Measurements from ENCODE around the gene HAUS6.
A peak's percentile ranks its signal among the peaks of the same experiment; 100 is the strongest.
"Not testable (repeated sequence)": the region's sequence is repeated elsewhere in the genome, so short reads cannot be mapped to it uniquely, and the experiment has no call there.

The HAUS6 gene

DNA sequence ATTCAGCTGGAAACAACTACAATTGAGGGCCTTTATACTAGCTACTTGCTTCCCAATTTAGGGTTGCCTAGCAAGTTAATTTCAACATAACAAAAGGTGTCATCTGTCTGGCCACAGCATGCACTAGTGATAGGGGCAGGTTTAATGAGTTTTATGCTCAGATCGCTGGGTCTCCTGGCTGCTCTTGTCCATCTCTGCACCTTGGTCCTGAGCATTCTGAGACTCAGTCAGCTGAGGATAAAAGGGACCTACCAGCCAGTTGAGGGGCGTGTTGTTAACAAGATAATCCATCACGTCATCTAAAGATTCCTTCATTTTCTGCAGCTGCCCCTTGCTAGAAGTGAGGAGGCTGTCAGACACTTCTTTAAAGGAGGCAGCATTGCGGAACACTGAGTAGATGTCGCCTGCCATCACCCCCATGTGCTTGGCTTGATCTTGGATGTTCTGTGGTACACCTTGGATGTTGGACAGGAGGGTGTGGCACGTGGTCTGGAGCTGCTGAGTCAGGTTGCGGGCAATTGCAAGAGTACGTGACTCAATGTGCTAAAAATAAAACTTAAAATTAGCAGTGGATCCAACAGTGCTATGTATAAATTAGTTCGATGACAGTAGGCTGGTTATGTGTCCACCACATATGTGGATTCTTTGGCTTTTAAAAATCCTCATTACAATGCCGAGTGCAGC is 13.5 kb upstream of the HAUS6 start:
- DNase-seq (ENCODE audit: low read depth in 2 of 2): no peak

DNA sequence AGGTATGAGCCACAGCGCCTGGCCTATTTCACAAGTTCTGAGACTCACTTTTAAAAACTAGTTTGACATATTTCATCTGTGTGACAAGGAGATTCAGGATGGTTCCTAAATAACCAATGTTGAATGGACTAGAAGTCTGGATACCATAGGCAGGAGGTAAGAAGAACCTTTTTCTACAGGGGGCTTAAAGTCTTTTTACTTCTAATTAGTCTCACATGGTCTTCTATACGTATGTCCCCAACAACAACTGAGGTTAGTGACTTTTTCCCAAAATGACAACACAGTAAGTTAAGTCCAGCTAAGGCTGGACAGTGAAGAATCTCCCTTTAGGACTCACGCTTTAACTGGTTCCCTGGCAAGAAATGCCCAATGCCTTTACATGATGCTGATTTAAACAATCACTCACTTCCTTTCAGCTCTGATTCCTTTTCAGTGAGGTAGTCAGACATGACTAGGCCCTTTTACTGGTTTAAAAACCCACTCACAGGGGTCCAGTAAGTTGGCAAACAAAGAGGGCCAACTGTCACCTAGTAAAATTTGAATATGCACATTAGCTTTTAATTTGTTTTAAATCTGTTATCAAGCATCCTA is 12.1 kb upstream of the HAUS6 start:
- DNase-seq (ENCODE audit: low read depth in 2 of 2): no peak

DNA sequence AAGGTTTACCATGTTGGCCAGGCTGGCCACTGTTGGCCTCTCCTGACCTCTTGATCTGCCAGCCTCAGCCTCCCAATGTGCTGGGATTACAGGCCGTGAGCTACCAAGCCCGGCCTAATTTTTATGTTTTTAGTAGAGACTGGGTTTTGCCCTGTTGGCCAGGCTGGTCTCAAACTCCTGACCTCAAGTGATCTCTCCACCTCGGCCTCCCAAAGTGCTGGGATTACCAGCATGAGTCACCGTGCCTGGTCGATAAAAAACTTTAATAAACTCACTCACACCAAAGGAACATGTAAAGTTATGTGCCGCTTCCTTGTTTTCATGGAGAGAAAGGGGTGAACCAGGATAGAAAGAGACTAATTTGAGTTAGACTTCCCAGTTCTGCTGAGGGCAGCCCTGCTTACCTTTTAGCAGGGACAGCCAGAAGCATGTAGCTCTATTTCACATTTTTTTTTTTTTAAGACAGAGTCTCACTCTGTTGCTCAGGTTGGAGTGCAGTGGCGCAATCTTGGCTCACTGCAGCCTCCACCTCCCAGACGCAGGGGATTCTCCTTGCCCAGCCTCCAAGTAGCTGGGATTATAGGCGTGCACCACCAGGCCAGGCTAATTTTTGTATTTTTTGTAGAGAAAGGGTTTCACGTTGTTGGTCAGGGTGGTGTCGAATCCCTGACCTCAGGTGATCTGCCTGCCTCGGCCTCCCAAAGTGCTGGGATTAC is 11.4 kb upstream of the HAUS6 start:
- DNase-seq (ENCODE audit: low read depth in 2 of 2): no peak

DNA sequence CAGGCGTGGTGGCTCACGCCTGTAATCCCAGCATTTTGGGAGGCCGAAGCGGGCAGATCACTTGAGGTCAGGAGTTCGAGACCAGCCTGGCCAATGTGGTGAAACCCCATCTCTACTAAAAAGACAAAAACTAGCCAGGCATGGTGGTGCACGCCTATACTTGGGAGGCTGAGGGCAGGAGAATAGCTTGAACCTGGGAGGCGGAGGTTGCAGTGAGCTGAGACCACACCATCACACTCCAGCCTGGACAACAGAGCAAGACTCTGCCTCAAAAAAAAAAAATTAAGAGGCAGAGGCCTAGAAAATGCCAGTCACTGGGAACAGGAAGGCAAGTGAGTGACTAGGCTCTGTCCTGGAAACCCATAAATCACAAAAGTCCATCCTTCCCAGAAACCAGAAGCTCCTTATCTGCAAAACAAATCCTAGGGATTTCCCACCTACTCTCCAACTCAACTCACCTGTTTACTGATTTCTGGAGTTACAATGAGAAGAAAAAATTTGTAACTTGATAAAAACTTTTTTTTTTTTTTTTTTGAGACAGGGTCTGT is 10.4 kb upstream of the HAUS6 start:
- not testable (repeated sequence) for DNase-seq (ENCODE audit: low read depth in 2 of 2)

DNA sequence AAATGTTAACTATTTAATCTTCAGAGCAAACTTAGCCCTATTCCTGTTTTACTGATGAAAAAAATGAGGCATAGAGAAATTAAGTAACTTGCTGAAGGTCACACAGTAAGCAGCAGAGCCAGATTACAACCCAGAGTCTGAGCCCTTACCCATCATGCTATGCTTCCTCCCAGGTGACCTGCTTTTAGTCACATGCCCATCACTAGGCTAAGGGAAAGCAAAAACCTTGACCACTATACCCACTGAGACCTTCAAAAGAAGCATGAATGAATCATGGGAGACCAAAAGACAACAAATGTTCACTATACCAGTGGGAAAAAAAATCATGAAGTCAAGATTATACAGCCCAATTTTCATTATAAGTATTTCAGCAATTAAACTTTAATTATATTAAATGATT is 5.3 kb upstream of the HAUS6 start:
- DNase-seq (ENCODE audit: low read depth in 2 of 2): no peak

DNA sequence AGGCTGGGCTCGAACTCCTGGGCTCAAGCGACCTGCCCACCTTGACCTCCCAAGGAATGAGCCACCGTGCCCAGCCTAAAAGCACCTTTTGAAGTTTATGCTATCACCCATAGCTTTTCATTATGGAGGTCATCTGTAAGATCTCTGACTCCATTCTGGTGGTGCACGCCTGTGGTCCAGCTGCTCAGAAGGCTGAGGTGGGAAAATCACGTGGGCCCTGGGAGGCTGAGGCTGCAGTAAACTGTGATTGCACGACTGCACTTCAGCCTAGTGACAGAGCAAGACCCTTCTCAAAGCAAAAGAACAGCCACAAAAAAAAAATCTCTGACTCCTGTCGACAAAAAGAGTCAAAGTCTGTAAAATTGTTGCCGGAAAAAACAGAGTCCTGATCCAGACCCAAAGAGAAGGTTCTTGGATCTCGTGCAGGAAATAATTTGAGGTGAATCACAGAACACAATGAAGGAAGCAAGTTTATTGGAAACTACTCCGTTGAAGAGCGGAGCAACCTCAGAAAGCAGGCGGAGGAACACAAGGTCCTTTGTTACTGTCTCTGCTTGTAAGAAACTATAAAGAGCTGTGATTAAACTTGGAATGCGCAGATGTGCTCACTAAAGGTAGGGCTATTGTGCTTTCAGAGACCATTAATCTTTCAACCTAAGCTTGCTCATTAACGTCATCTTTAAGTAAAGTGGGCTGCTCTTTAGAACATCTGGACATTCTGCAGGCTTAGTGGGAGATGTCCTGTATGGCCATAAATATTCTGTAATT is 2.0 kb upstream of the HAUS6 start:
- DNase-seq (ENCODE audit: low read depth in 2 of 2): no peak

DNA sequence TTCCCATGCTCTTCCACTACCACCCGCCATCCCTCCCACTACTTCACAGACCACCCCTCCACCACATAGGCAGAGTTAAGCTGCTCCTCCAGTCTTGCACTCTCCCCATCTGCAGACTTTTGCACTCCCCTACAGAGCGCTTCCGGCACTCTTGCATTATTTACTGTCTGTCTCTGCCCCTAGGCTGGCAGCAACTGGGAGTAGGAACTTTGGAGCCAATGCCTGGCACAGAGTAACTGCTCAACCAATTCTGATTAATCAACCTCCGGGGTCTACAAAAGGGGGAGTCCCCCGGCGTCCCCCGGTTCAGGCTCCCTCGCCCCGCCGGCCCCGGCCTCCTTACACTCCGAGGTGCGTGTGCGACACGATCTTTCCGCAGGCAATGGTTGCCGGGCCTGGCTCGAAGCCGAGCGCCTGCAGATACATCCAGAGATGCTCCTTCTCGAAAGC is 498 bp downstream of the HAUS6 start:
- DNase-seq (ENCODE audit: low read depth in 2 of 2): no peak

DNA sequence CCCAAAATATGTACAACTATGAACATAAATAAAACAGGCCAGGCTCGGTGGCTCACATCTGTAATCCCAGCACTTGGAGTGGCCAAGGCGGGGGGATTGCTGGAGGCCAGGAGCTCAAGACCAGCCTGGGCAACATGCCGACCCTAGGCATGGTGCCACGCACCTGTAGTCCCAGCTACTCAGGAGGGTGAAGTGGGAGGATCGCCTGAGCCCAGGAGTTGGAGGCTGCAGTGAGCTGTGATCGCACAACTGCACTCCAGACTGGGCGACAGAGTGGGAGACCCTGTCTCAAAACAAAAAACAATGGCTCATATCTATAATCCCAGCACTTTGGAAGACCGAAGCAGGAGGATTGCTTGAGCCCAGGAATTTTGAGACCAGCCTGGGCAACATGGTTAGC is 1.5 kb downstream of the HAUS6 start:
- DNase-seq (ENCODE audit: low read depth in 2 of 2): no peak

DNA sequence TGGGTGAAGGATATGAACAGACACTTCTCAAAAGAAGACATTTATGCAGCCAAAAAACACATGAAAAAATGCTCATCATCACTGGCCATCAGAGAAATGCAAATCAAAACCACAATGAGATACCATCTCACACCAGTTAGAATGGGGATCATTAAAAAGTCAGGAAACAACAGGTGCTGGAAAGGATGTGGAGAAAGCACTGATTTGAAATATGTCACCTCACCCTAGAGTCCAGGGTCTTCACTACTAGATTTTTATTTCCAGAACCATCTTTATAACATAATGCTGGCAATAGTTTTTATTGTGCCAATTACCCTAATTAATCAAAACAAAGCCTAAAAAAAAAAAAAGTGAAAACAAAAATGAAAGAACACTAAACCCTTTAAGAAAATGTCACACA is 5.3 kb downstream of the HAUS6 start:
- DNase-seq (ENCODE audit: low read depth in 2 of 2): not testable (repeated sequence)

DNA sequence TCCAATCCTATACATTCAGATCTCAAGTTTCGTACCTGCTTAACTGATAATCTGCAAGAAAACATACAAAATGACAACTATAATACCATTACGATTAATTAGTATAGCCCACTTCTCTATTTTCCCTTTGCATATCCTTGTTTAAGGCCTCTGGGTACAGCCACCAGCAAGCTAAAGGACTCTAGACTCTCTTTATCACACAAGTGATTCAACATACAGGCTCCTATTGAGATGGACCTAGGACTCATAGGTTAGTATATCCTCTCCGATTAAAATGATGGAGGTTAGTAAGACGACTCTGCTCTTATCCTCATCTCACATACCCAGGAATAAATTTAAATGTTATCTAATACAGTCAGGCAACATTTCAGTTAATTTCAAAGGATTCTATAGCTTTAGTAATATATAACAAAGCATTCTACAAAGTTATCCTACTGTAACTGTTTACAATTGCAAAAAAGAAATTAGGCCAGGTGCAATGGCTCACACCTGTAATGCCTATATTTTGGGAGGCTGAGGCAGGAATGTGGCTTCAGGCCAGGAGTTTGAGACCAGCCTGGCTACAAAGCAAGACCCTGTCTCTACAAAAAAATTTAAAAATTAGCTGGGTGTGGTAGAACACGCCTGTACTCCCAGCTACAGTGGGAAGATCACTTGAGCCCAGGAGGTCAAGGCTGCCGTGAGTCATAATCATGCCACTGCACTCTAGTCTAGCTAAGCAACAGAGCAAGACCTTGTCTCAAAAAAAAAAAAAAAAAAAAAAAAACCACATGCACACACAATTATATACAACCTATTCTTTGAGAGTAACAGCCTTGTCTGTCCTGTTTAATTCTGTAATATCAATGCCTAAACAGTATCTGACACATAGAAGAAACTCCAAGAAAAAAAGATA is 15.4 kb downstream of the HAUS6 start:
- DNase-seq (ENCODE audit: low read depth in 2 of 2): no peak

DNA sequence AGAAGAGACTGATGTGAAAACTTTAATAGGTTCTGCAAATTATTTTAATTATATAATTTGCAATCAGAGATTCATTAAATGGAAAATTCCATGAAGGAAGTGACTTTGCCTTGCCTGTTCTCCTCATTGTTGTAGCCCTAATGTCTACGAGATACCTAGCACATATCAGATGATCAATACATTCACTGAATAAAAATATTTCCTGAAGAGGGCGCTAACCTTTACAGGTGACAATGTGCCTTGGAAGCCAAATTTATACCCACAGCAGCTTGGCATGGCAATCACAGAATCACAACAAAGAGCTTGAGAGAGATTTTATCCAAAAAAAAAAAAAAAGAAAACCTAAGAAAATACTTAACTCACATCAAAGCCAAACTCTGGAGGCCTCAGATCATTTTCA is 17.4 kb downstream of the HAUS6 start:
- DNase-seq (ENCODE audit: low read depth in 2 of 2): no peak

DNA sequence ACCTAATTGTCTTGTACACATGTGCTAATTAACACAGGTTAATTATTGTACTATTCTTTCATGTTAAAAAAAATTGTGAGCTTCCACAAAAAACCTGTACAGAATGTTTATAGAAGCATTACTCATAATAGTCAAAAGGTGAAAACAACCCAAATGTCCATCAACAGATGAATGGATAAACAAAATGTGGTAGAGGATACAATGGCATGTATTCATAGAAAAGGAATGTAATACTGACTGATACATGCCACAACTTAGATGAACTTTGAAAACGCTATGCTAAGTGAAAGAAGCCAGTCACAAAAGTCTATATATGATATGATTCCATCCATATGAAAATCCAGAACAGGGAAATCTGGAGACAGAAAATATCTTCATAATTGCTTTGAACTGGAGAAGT is 27.9 kb downstream of the HAUS6 start:
- DNase-seq (ENCODE audit: low read depth in 2 of 2): no peak

DNA sequence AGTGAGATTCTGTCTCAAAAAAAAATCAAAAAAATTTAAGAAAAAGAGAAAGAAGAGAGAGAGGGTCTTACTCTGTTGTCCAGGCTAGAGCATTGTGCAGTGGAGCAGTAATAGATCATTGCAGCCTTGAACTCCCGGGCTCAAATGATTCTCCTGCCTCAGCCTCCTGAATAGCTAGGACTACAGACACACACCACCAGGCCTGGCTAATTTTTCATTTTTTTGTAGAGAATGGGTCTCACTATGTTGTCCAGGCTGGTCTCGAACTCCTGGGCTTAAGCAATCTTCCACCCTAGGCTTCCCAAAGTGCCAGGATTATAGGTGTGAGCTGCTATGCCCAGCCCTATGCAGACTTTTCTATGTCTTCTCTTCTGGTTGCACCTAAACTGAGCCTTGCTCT is 28.5 kb downstream of the HAUS6 start:
- no peak for DNase-seq (ENCODE audit: low read depth in 2 of 2)

DNA sequence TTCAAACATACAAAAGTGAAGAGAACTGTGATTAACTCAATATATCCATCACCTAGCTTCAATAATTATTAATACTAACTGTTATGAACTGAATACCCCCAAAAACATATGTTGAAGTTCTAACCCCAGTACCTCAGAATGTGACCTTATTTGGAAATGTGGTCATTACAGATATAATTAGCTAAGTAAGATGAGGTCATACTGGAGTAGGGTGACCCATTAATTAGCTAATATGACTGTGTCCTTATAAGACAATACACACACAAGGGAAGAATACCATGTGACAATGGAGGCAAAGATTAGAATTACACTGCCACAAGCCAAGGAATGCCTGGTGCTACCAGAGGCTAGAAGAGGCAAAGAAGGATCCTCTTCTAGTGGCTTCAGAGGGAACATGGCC is 45.7 kb downstream of the HAUS6 start:
- DNase-seq (ENCODE audit: low read depth in 2 of 2): no peak

DNA sequence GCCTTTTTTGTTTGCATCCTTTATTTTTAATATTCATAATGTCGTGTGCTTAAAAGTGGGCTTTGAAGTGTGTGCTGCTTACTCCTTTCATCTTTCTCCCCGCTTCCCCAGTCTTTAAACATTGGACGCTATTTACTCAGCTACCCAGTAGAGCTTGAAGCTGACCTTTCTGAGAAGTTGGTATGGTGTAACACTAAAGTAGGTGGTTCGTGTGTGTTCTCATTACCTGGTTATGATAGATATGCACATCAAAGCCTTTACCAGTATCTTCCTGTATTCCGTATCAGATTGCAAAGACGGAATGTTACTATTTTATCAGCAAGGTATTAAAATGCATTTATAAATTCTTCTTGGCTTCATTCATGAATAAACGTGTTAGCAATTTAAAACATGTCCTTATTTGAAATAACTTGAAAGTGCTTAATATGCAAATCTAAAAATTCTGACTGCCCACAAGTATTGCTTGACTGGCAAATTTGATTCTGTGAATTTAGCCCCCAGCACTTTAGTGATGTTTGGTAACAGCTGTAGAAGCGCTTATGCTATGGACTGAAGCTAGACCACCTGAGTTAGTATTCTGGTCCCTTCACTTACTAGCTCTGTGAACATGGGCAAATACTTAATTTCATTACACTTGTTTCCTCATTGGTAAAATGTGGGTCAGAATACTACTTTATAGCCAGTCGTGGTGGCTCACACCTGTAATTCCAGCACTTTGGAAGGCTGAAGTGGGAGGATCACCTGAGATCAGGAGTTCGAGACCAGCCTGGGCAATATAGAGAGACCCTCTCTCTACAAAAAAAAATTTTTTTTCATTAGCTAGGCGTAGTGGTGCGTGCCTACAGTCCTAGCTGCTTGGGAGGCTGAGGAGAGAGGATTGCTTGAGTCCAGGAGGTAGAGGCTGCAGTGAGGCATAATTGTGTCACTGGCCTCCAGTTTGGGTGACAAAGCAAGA is 51.8 kb downstream of the HAUS6 start:
- DNase-seq (ENCODE audit: low read depth in 2 of 2): no peak

DNA sequence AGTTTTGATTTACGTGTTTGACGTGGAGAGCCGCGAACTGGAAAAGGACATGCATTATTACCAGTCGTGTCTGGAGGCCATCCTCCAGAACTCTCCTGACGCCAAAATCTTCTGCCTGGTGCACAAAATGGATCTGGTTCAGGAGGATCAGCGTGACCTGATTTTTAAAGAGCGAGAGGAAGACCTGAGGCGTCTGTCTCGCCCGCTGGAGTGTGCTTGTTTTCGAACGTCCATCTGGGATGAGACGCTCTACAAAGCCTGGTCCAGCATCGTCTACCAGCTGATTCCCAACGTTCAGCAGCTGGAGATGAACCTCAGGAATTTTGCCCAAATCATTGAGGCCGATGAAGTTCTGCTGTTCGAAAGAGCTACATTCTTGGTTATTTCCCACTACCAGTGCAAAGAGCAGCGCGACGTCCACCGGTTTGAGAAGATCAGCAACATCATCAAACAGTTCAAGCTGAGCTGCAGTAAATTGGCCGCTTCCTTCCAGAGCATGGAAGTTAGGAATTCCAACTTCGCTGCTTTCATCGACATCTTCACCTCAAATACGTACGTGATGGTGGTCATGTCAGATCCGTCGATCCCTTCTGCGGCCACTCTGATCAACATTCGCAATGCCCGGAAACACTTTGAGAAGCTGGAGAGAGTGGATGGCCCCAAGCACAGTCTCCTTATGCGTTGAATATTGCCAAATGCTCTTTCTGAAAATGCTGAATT is 52.6 kb downstream of the HAUS6 start:
- no peak for DNase-seq (ENCODE audit: low read depth in 2 of 2)

DNA sequence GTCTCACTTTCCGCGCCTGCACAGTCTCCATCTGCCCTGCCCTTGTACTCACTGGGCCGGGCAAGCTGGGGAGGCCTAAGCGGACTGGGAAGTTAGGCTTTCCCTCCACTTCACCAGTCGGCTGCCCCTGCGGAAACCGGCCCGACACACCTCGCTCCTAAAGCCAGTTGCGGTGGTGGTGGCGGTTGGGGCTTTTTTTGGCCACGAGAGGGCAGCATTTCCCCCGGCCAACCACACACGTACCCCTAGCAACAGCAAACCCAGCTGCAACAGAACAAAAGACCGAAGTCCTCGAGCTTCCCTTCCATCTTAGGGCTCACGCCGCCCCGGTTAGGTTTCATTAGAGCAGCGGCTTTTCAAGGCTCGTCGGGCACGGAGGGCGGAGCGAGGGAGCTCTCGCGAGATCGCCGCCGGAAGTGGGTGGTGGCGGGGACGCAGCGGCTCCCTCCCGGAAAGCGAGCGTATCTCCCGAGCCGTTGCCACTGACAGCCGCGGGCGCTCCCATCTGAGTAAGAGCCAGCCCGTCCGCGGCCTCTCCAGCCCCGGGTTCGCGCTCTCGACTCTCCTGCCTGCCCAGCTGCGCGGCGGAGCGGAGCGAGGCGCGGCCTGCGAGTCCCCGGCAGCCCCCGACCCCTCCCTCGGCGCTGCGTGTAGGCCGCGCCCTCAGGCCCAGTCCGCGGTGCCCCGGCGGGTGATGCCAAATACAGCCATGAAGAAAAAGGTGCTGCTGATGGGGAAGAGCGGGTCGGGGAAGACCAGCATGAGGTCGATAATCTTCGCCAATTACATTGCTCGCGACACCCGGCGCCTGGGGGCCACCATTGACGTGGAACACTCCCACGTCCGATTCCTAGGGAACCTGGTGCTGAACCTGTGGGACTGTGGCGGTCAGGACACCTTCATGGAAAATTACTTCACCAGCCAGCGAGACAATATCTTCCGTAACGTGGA is 53.5 kb downstream of the HAUS6 start, which contains the start of gene RRAGA:
Gene RRAGA (plus strand): TSS at position 462 of the 951 bp plus-strand sequence. CDS start 233 bp downstream, at position 695.
- DNase-seq (ENCODE audit: low read depth in 2 of 2): peak; percentile 87 to 89

DNA sequence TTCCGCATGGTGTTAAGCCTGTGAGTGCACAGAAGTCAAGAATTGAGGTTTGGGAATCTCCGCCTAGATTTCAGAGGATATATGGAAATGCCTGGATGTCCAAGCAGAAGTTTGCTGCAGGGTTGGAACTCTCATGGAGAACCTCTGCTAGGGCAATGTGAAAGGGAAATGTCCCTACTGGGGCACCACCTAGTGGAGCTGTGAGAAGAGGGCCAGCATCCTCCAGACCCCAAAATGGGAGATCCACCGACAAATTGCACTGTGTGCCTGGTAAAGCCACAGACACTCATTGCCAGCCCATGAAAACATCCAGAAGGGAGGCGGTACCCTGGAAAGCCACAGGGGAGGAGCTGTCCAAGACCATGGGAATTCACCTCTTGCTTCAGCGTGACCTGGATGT is 66.1 kb downstream of the HAUS6 start:
- no peak for DNase-seq (ENCODE audit: low read depth in 2 of 2)

Data from stimulated activated CD8-positive, alpha-beta memory T cell treated with anti-CD3 and anti-CD28 coated beads, Interleukin-2, amount 100 ng/mL, for 48 hours (primary cell).